Ascending aorta (tissue), 2 donors: ENCODE data around the gene FBXL4. TPM values are rescaled to one million over a fixed set of nuclear protein-coding genes. Genes with fewer than 3 reads are reported as not detected.

Experiments used
- DNase-seq, 2 donors: peaks; one replicate each; pipeline ENCODE4 v3.0.0-alpha.2; 2019; ENCODE audit warnings: low spot score in 2 of 2
- H3K27ac ChIP-seq, 2 donors: fragments of 200-600 bp; sonication (generic); one replicate each; pipeline ENCODE4 v1.5.1; 2016 to 2017; ENCODE audit warnings: mild to moderate bottlenecking in 1 of 2
- H3K27me3 ChIP-seq: fragments of 200-600 bp; sonication (generic); one replicate; pipeline ENCODE4 v1.5.1; 2017
- H3K36me3 ChIP-seq, 2 donors: fragments of 200-600 bp; sonication (generic); one replicate each; pipeline ENCODE4 v1.5.1; 2016
- H3K4me1 ChIP-seq, 2 donors: fragments of 200-600 bp; sonication (generic); one replicate each; pipeline ENCODE4 v1.5.1; 2016 to 2017; ENCODE audit warnings: mild to moderate bottlenecking in 1 of 2
- H3K4me3 ChIP-seq, 2 donors: fragments of 200-600 bp; sonication (generic); one replicate each; pipeline ENCODE4 v1.5.1; 2016 to 2017; ENCODE audit warnings: mild to moderate bottlenecking in 1 of 2
- H3K9me3 ChIP-seq, 2 donors: fragments of 200-600 bp; sonication (generic); one replicate each; pipeline ENCODE4 v1.5.1; 2016
- CTCF ChIP-seq, 3 experiments: fragments of 200-600 bp in 2 of 3; fragments of 450-650 bp in 1 of 3; sonication (generic) in 2 of 3; IDR thresholded peaks; one replicate each; pipeline ENCODE4 v1.5.1; 2016 to 2019; ENCODE audit warnings: antibody characterized with exemption in 3 of 3, mild to moderate bottlenecking in 1 of 3, moderate library complexity in 1 of 3
- intact Hi-C: fragments of 100-400 bp; cut with DNase I; formaldehyde crosslinking; loops from one replicate; pipeline ENCODE4 v1.15.1; 2023
- total RNA-seq: library from RNA; depleted of rRNA; stranded (reverse); fragments of >200 nt; gene quantifications from one replicate; pipeline ENCODE4 v1.1.0, GENCODE V29; 2016

The FBXL4 gene
- total RNA-seq, 1 donor from 2014 or later = 9.4 TPM

GRCh38 chr6:98830146-98830545, 117.6 kb downstream of the FBXL4 start:
- Histone ChIP-seq H3K36me3 (no peaks in the 10 kb centered on the region), H3K4me1 (peaks cover 1 to 28% of the 10 kb centered on the region in 2 donors), H3K27me3 (peaks cover 36% of the 10 kb centered on the region), H3K4me3 (no peak overlapping the region), H3K9me3 (no peaks in the 10 kb centered on the region), H3K27ac (no peak overlapping the region)
- intact Hi-C loops = loop anchor here (5.0 kb wide), 1 partner anchor 1632 kb away; the partner anchor contains the start of gene SIM1
- TF ChIP-seq CTCF (IDR thresholded peaks at IDR 0.05) = no peak
- DNase-seq = no peak

GRCh38 chr6:98828941-98829411, 118.8 kb downstream of the FBXL4 start:
- Histone ChIP-seq H3K36me3 (no peaks in the 10 kb centered on the region), H3K4me1 (peaks cover 0 to 34% of the 10 kb centered on the region in 2 donors), H3K9me3 (no peaks in the 10 kb centered on the region), H3K4me3 (no peak overlapping the region), H3K27ac (no peak overlapping the region), H3K27me3 (peaks cover 36% of the 10 kb centered on the region)
- TF ChIP-seq CTCF (IDR thresholded peaks at IDR 0.05) = no peak
- intact Hi-C loops = loop anchor here (10.0 kb wide), 1 partner anchor 786 kb away; no protein-coding TSS in a partner anchor
- no peak for DNase-seq

GRCh38 chr6:98828211-98828788, 119.4 kb downstream of the FBXL4 start:
- peaks cover 0 to 34% of the 10 kb centered on the region in 2 donors for H3K4me1 ChIP-seq
- H3K4me3 ChIP-seq = no peak overlapping the region
- intact Hi-C loops = loop anchor here (10.0 kb wide), 1 partner anchor 787 kb away; no protein-coding TSS in a partner anchor
- no peak for DNase-seq
- H3K36me3 ChIP-seq = no peaks in the 10 kb centered on the region
- no peaks in the 10 kb centered on the region for H3K9me3 ChIP-seq
- TF ChIP-seq CTCF (IDR thresholded peaks at IDR 0.05) = no peak
- H3K27ac ChIP-seq = no peak overlapping the region
- H3K27me3 ChIP-seq = peaks cover 36% of the 10 kb centered on the region

- H3K4me3 ChIP-seq = peak overlapping the region in 1 of 2 donors; percentile 18
- intact Hi-C loops = loop anchor here (10.0 kb wide), 1 partner anchor 787 kb away; no protein-coding TSS in a partner anchor
- H3K27me3 ChIP-seq = peaks cover 36% of the 10 kb centered on the region
- no peaks in the 10 kb centered on the region for H3K36me3 ChIP-seq
- H3K9me3 ChIP-seq = no peaks in the 10 kb centered on the region
- TF ChIP-seq CTCF (IDR thresholded peaks at IDR 0.05) = no peak
- peaks cover 0 to 28% of the 10 kb centered on the region in 2 donors for H3K4me1 ChIP-seq
- no peak overlapping the region for H3K27ac ChIP-seq
- no peak for DNase-seq
These were observed 120.2 kb downstream of the FBXL4 start for GRCh38 chr6:98827295-98828159.

GRCh38 chr6:98825600-98826230, 122.0 kb downstream of the FBXL4 start:
- TF ChIP-seq CTCF (IDR thresholded peaks at IDR 0.05) = no peak
- no peak overlapping the region for H3K27ac ChIP-seq
- no peak overlapping the region for H3K4me3 ChIP-seq
- intact Hi-C loops = loop anchor here (10.0 kb wide), 1 partner anchor 789 kb away; no protein-coding TSS in a partner anchor
- H3K27me3 ChIP-seq = peaks cover 25% of the 10 kb centered on the region
- H3K36me3 ChIP-seq = no peaks in the 10 kb centered on the region
- peaks cover 0 to 14% of the 10 kb centered on the region in 2 donors for H3K4me1 ChIP-seq
- H3K9me3 ChIP-seq = no peaks in the 10 kb centered on the region
- DNase-seq = no peak
